Smooth muscle cell (in vitro differentiated cells): Measurements from ENCODE around the gene SBNO1. TPM values are rescaled to one million over a fixed set of nuclear protein-coding genes. Genes with fewer than 3 reads are reported as not detected.
"Not testable (repeated sequence)": the region's sequence is repeated elsewhere in the genome, so short reads cannot be mapped to it uniquely, and the experiment has no call there.

Experiments
- DNase-seq: peaks from one replicate; lab custom pipeline; 2025; ENCODE audit not compliant: unreplicated experiment; lab: John Stamatoyannopoulos, UW
- H2AFZ ChIP-seq: fragments of 200-600 bp; sonication (generic); 2 replicates; pipeline ENCODE4 v1.6.0; 2016; ENCODE audit warnings: antibody characterized with exemption, low read depth, mild to moderate bottlenecking
- H3F3A ChIP-seq: fragments of 200-600 bp; sonication (generic); 2 replicates; pipeline ENCODE4 v1.6.0; 2017; ENCODE audit warnings: antibody characterized with exemption, low read depth
- H3K27ac ChIP-seq: fragments of 200-600 bp; sonication (generic); 2 replicates; pipeline ENCODE4 v1.5.1; 2016; ENCODE audit warnings: low read depth, mild to moderate bottlenecking
- H3K27me3 ChIP-seq: fragments of 200-600 bp; sonication (generic); 2 replicates; pipeline ENCODE4 v1.6.1; 2016; ENCODE audit warnings: low read depth, mild to moderate bottlenecking
- H3K36me3 ChIP-seq: fragments of 200-600 bp; sonication (generic); 2 replicates; pipeline ENCODE4 v1.5.1; 2016; ENCODE audit warnings: low read depth
- H3K4me1 ChIP-seq: fragments of 200-600 bp; sonication (generic); 2 replicates; pipeline ENCODE4 v1.5.1; 2016; ENCODE audit warnings: low read depth
- H3K4me2 ChIP-seq: fragments of 200-600 bp; sonication (generic); 2 replicates; pipeline ENCODE4 v1.6.0; 2016; ENCODE audit warnings: mild to moderate bottlenecking
- H3K4me3 ChIP-seq: fragments of 200-600 bp; sonication (generic); 2 replicates; pipeline ENCODE4 v1.5.1; 2016; ENCODE audit warnings: mild to moderate bottlenecking
- H3K79me2 ChIP-seq: fragments of 200-600 bp; sonication (generic); 2 replicates; pipeline ENCODE4 v1.6.0; 2016; ENCODE audit warnings: low read depth, mild to moderate bottlenecking
- H3K9ac ChIP-seq: fragments of 200-600 bp; sonication (generic); 2 replicates; pipeline ENCODE4 v1.6.0; 2016; ENCODE audit warnings: low read depth
- H3K9me3 ChIP-seq: fragments of 200-600 bp; sonication (generic); replicated peaks from 2 replicates; pipeline ENCODE4 v1.5.1; 2016; ENCODE audit warnings: low read depth
- H4K20me1 ChIP-seq: fragments of 200-600 bp; sonication (generic); 2 replicates; pipeline ENCODE4 v1.6.0; 2016; ENCODE audit warnings: low read depth
- CTCF ChIP-seq: fragments of 200-600 bp; sonication (generic); IDR thresholded peaks from 2 replicates; pipeline ENCODE4 v1.5.1; 2017; ENCODE audit warnings: borderline replicate concordance, mild to moderate bottlenecking, antibody characterized with exemption; ENCODE audit not compliant: insufficient read depth, poor library complexity, severe bottlenecking
- WGBS: methylation state at CpG from one replicate; pipeline ENCODE4 v1.1.7; 2016; ENCODE audit warnings: low lambda C conversion rate; 5-methylcytosine and 5-hydroxymethylcytosine counted together
- polyA plus RNA-seq: library from polyadenylated mRNA; unstranded; fragments of >200 nt; fragmentation: Nextera tagmentation; extraction: Ambion mirVana; gene quantifications from 2 replicates; pipeline ENCODE4 v1.2.1, GENCODE V29; 2016
- total RNA-seq: library from RNA; depleted of rRNA; stranded (reverse); fragments of >200 nt; gene quantifications from 2 replicates; pipeline ENCODE4 v1.2.3, GENCODE V29; 2014

The SBNO1 gene
- 24.5 and 28.9 TPM in 2 replicates for total RNA-seq
- 14.6 and 15.5 TPM in 2 replicates for polyA plus RNA-seq

GRCh38 chr12:123364532-123365024, at the start of gene SBNO1:
Gene SBNO1, minus strand, starts transcription at chr12:123364847. Its CDS starts 14,406 bp downstream, at chr12:123350441.
- H4K20me1 ChIP-seq = peaks cover 50% of the 10 kb centered on the region
- no peaks in the 10 kb centered on the region for H3K9me3 ChIP-seq
- DNase-seq = peak; percentile 99
- no peak for TF ChIP-seq CTCF
- no peaks in the 10 kb centered on the region for H3K36me3 ChIP-seq
- WGBS = 6% methylated on average over 12 of the region's 47 CpGs
- peak within 1 kb of the TSS; percentile 77 for H2AFZ ChIP-seq
- H3K4me2 ChIP-seq = peak within 1 kb of the TSS; percentile 99
- peaks cover 50% of the 10 kb centered on the region for H3K79me2 ChIP-seq
- H3K9ac ChIP-seq = peak within 1 kb of the TSS; percentile 94
- peak within 1 kb of the TSS; percentile 87 for H3K27ac ChIP-seq
- H3K4me1 ChIP-seq = peaks cover 15% of the 10 kb centered on the region
- H3F3A ChIP-seq = peaks cover 8% of the 10 kb centered on the region
- H3K4me3 ChIP-seq = peak within 1 kb of the TSS; percentile 99
- no peaks in the 10 kb centered on the region for H3K27me3 ChIP-seq

- 96% methylated on average over 5 of the region's 5 CpGs for WGBS
- H3K4me1 ChIP-seq = no peaks in the 10 kb centered on the region
- H3K4me3 ChIP-seq = no peak overlapping the region
- no peak overlapping the region for H3K27ac ChIP-seq
- no peaks in the 10 kb centered on the region for H4K20me1 ChIP-seq
- no peak for TF ChIP-seq CTCF
- no peak overlapping the region for H3K4me2 ChIP-seq
- no peaks in the 10 kb centered on the region for H3K36me3 ChIP-seq
- H3K9me3 ChIP-seq = no peaks in the 10 kb centered on the region
- H2AFZ ChIP-seq = no peak overlapping the region
- no peaks in the 10 kb centered on the region for H3F3A ChIP-seq
- H3K79me2 ChIP-seq = no peaks in the 10 kb centered on the region
- no peak for DNase-seq
- H3K27me3 ChIP-seq = no peaks in the 10 kb centered on the region
- H3K9ac ChIP-seq = no peak overlapping the region
Observed at GRCh38 chr12:123410041-123410412, 45.4 kb upstream of the SBNO1 start.

- not testable (repeated sequence) for H3K9ac ChIP-seq, DNase-seq, H3K27ac ChIP-seq, H2AFZ ChIP-seq, H3K4me2 ChIP-seq, H3K36me3 ChIP-seq, H4K20me1 ChIP-seq, H3F3A ChIP-seq, H3K9me3 ChIP-seq, H3K4me1 ChIP-seq, H3K79me2 ChIP-seq, H3K27me3 ChIP-seq, H3K4me3 ChIP-seq
- WGBS = 95% methylated on average over 11 of the region's 11 CpGs
Observed at GRCh38 chr12:123409284-123410040, 44.8 kb upstream of the SBNO1 start.

- H3K4me2 ChIP-seq, H3F3A ChIP-seq, DNase-seq, H3K27ac ChIP-seq, H3K9me3 ChIP-seq, H4K20me1 ChIP-seq, H2AFZ ChIP-seq, H3K4me3 ChIP-seq, H3K4me1 ChIP-seq, H3K79me2 ChIP-seq, H3K9ac ChIP-seq, H3K36me3 ChIP-seq, H3K27me3 ChIP-seq: not testable (repeated sequence)
- WGBS = 96% methylated on average over 6 of the region's 7 CpGs
Observed at GRCh38 chr12:123408619-123409018, 44.0 kb upstream of the SBNO1 start.

GRCh38 chr12:123407934-123408333, 43.3 kb upstream of the SBNO1 start:
- not testable (repeated sequence) for H3K36me3 ChIP-seq, H3K9ac ChIP-seq, H2AFZ ChIP-seq, H3K79me2 ChIP-seq, H3K9me3 ChIP-seq, H3K4me3 ChIP-seq, H3K4me2 ChIP-seq, H3F3A ChIP-seq, DNase-seq, H3K27ac ChIP-seq, H3K4me1 ChIP-seq, H3K27me3 ChIP-seq
- H4K20me1 ChIP-seq = peaks cover 13% of the 10 kb centered on the region
- 81% methylated on average over 12 of the region's 15 CpGs for WGBS

- H3K36me3 ChIP-seq = not testable (repeated sequence)
Observed at GRCh38 chr12:123407269-123407668, 42.6 kb upstream of the SBNO1 start.

More at GRCh38 chr12:123407269-123407668, 42.6 kb upstream of the SBNO1 start:
- not testable (repeated sequence) for DNase-seq, H3F3A ChIP-seq, H3K9ac ChIP-seq, H3K9me3 ChIP-seq, H3K27me3 ChIP-seq, H3K4me2 ChIP-seq, H3K79me2 ChIP-seq, H3K4me3 ChIP-seq, H3K27ac ChIP-seq, H2AFZ ChIP-seq, H3K4me1 ChIP-seq
- 98% methylated on average over 15 of the region's 15 CpGs for WGBS
- H4K20me1 ChIP-seq = peaks cover 20% of the 10 kb centered on the region
